Hepatocyte (in vitro differentiated cells): ENCODE results near the gene MMS19. TPM values are rescaled to one million over a fixed set of nuclear protein-coding genes. Genes with fewer than 3 reads are reported as not detected.

Source experiments
- DNase-seq: peaks from one replicate; pipeline ENCODE4 v3.0.0-alpha.2; 2016; ENCODE audit warnings: low spot score
- H2AFZ ChIP-seq: fragments of 200-600 bp; sonication (generic); 2 replicates; pipeline ENCODE4 v1.6.0; 2016; ENCODE audit warnings: antibody characterized with exemption, mild to moderate bottlenecking
- H3K27ac ChIP-seq: fragments of 200-600 bp; sonication (generic); 2 replicates; pipeline ENCODE4 v1.5.1; 2016; ENCODE audit warnings: mild to moderate bottlenecking
- H3K27me3 ChIP-seq: fragments of 200-600 bp; sonication (generic); 2 replicates; pipeline ENCODE4 v1.6.1; 2016
- H3K36me3 ChIP-seq: fragments of 200-600 bp; sonication (generic); replicated peaks from 2 replicates; pipeline ENCODE4 v1.5.1; 2016; ENCODE audit warnings: low read depth; ENCODE audit not compliant: insufficient read depth
- H3K4me1 ChIP-seq: fragments of 200-600 bp; sonication (generic); 2 replicates; pipeline ENCODE4 v1.5.1; 2016; ENCODE audit warnings: mild to moderate bottlenecking, moderate library complexity; ENCODE audit not compliant: insufficient read depth
- H3K4me2 ChIP-seq: fragments of 200-600 bp; sonication (generic); 2 replicates; pipeline ENCODE4 v1.6.0; 2016
- H3K4me3 ChIP-seq: fragments of 200-600 bp; sonication (generic); 2 replicates; pipeline ENCODE4 v1.5.1; 2016; ENCODE audit warnings: mild to moderate bottlenecking
- H3K79me2 ChIP-seq: fragments of 200-600 bp; sonication (generic); 2 replicates; pipeline ENCODE4 v1.6.0; 2017; ENCODE audit warnings: mild to moderate bottlenecking
- H3K9me2 ChIP-seq: fragments of 200-600 bp; sonication (generic); replicated peaks from 2 replicates; pipeline ENCODE4 v1.6.0; 2017; ENCODE audit warnings: mild to moderate bottlenecking; ENCODE audit not compliant: insufficient read depth
- H3K9me3 ChIP-seq: fragments of 200-600 bp; sonication (generic); 2 replicates; pipeline ENCODE4 v1.5.1; 2016; ENCODE audit warnings: low read depth, mild to moderate bottlenecking
- H4K20me1 ChIP-seq: fragments of 200-600 bp; sonication (generic); 2 replicates; pipeline ENCODE4 v1.6.0; 2016; ENCODE audit warnings: mild to moderate bottlenecking; ENCODE audit not compliant: insufficient read depth, poor library complexity, severe bottlenecking
- EZH2 ChIP-seq: fragments of 200-600 bp; sonication (generic); IDR thresholded peaks from 2 replicates; pipeline ENCODE4 v1.6.1; 2016; ENCODE audit warnings: antibody characterized with exemption, mild to moderate bottlenecking, borderline replicate concordance
- EZH2phosphoT487 ChIP-seq: fragments of 200-600 bp; sonication (generic); IDR thresholded peaks from one replicate; pipeline ENCODE4 v1.6.1; 2018; ENCODE audit warnings: antibody characterized with exemption, mild to moderate bottlenecking, low read depth, moderate library complexity; ENCODE audit not compliant: unreplicated experiment, severe bottlenecking
- WGBS: methylation state at CpG from one replicate; pipeline ENCODE4 v1.1.6; 2016; ENCODE audit warnings: low lambda C conversion rate; ENCODE audit errors: missing lambda C conversion rate; 5-methylcytosine and 5-hydroxymethylcytosine counted together
- polyA plus RNA-seq: library from polyadenylated mRNA; unstranded; fragments of >200 nt; fragmentation: Nextera tagmentation; extraction: Ambion mirVana; gene quantifications from 2 replicates; pipeline ENCODE4 v1.2.1, GENCODE V29; 2016
- total RNA-seq: library from RNA; depleted of rRNA; stranded (reverse); fragments of >200 nt; gene quantifications from 2 replicates; pipeline ENCODE4 v1.2.3, GENCODE V29; 2014
- TF ChIP-seq, protein P1 (sequence below): fragments of 200-600 bp; sonication (generic); IDR thresholded peaks from 2 replicates; pipeline ENCODE4 v1.5.1; 2016; ENCODE audit warnings: antibody characterized with exemption, mild to moderate bottlenecking; ENCODE audit not compliant: poor library complexity

MMS19 gene
- total and polyA plus RNA-seq, 2 experiments from 2014 or later = 58.4 to 68.6 TPM

- no peaks in the 10 kb centered on the region for H3K36me3 ChIP-seq
- no peaks in the 10 kb centered on the region for H3K27me3 ChIP-seq
- peaks cover 76% of the 10 kb centered on the region for H3K79me2 ChIP-seq
- H4K20me1 ChIP-seq = peaks cover 39% of the 10 kb centered on the region
- no peaks in the 10 kb centered on the region for H3K9me3 ChIP-seq
- H3K4me2 ChIP-seq = peak overlapping the region; percentile 85
- H3K9me2 ChIP-seq = no peaks in the 10 kb centered on the region
- H2AFZ ChIP-seq = peak overlapping the region; percentile 64
- TF ChIP-seq, protein P1, sequence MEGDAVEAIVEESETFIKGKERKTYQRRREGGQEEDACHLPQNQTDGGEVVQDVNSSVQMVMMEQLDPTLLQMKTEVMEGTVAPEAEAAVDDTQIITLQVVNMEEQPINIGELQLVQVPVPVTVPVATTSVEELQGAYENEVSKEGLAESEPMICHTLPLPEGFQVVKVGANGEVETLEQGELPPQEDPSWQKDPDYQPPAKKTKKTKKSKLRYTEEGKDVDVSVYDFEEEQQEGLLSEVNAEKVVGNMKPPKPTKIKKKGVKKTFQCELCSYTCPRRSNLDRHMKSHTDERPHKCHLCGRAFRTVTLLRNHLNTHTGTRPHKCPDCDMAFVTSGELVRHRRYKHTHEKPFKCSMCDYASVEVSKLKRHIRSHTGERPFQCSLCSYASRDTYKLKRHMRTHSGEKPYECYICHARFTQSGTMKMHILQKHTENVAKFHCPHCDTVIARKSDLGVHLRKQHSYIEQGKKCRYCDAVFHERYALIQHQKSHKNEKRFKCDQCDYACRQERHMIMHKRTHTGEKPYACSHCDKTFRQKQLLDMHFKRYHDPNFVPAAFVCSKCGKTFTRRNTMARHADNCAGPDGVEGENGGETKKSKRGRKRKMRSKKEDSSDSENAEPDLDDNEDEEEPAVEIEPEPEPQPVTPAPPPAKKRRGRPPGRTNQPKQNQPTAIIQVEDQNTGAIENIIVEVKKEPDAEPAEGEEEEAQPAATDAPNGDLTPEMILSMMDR = no peak
- TF ChIP-seq EZH2phosphoT487 = no peak
- TF ChIP-seq EZH2 = no peak
- H3K4me3 ChIP-seq = peak overlapping the region; percentile 59
- WGBS = 2% methylated on average over 22 of the region's 22 CpGs
- peak; percentile 90 for DNase-seq
- peaks cover 28% of the 10 kb centered on the region for H3K4me1 ChIP-seq
- H3K27ac ChIP-seq = peak overlapping the region; percentile 92
Measured at GRCh38 chr10:97497572-97498075, 598 bp downstream of the MMS19 start.

DNA sequence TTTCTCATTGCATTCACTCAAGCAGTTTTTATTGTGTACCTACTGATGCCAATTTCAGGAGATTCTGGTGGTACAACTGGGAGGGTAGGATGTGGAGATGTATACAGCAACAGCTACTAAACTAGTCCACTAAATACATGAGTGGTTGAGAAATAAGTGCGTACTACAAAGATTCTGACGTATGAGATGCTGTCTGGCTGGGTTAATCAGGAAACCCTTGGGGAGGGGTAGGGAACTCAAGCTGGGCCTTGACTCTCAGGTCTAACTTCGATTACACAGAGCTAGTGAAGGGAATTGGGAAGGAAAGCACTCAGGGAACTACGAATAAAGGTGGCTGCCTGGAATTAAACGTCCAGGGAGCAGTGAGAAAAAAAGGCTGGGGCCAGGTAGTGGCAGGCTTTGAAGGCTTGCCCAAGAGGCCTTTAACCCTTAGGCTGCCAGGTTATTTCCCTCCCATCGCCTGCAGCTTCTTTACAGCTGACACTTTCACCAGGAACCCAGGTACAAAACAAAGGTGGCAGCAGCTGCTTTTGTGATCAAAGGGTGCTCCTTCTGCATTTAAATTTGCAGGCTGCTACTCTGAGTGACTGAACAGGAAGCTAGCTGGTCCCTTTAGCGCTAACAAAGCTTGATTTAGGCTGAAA, 3.2 kb downstream of the MMS19 start:
- peak; percentile 40 for DNase-seq
- TF ChIP-seq, protein P1 = no peak
- TF ChIP-seq EZH2phosphoT487 (no peak), EZH2 (no peak)
- no peak overlapping the region for H2AFZ ChIP-seq
- H3K9me2 ChIP-seq = no peaks in the 10 kb centered on the region
- H3K4me2 ChIP-seq = peak overlapping the region; percentile 40
- H3K36me3 ChIP-seq = no peaks in the 10 kb centered on the region
- peaks cover 46% of the 10 kb centered on the region for H4K20me1 ChIP-seq
- H3K27me3 ChIP-seq = no peaks in the 10 kb centered on the region
- WGBS = 26% methylated on average over 7 of the region's 7 CpGs
- H3K27ac ChIP-seq = peak overlapping the region; percentile 35
- H3K4me1 ChIP-seq = peaks cover 15% of the 10 kb centered on the region
- H3K9me3 ChIP-seq = no peaks in the 10 kb centered on the region
- H3K4me3 ChIP-seq = no peak overlapping the region
- peaks cover 76% of the 10 kb centered on the region for H3K79me2 ChIP-seq

- no peaks in the 10 kb centered on the region for H3K9me3 ChIP-seq
- peaks cover 13% of the 10 kb centered on the region for H3K4me1 ChIP-seq
- H3K9me2 ChIP-seq = no peaks in the 10 kb centered on the region
- no peaks in the 10 kb centered on the region for H3K36me3 ChIP-seq
- no peaks in the 10 kb centered on the region for H3K27me3 ChIP-seq
- H4K20me1 ChIP-seq = peaks cover 52% of the 10 kb centered on the region
- no peak overlapping the region for H3K4me2 ChIP-seq
- TF ChIP-seq, protein P1 = no peak
- TF ChIP-seq EZH2phosphoT487 = no peak
- TF ChIP-seq EZH2 = no peak
- H3K4me3 ChIP-seq = no peak overlapping the region
- 83% methylated on average over 2 of the region's 2 CpGs for WGBS
- H3K27ac ChIP-seq = no peak overlapping the region
- no peak overlapping the region for H2AFZ ChIP-seq
- DNase-seq = no peak
- H3K79me2 ChIP-seq = peaks cover 84% of the 10 kb centered on the region
Measured at GRCh38 chr10:97494151-97494550, 4.1 kb downstream of the MMS19 start.
